GF-D8 (cell line): ENCODE measurements around the gene MARCHF9.

ENCODE experiments used
- DNase-seq: peaks from one replicate; lab custom pipeline; 2025; lab: John Stamatoyannopoulos, UW

The MARCHF9 gene

DNA sequence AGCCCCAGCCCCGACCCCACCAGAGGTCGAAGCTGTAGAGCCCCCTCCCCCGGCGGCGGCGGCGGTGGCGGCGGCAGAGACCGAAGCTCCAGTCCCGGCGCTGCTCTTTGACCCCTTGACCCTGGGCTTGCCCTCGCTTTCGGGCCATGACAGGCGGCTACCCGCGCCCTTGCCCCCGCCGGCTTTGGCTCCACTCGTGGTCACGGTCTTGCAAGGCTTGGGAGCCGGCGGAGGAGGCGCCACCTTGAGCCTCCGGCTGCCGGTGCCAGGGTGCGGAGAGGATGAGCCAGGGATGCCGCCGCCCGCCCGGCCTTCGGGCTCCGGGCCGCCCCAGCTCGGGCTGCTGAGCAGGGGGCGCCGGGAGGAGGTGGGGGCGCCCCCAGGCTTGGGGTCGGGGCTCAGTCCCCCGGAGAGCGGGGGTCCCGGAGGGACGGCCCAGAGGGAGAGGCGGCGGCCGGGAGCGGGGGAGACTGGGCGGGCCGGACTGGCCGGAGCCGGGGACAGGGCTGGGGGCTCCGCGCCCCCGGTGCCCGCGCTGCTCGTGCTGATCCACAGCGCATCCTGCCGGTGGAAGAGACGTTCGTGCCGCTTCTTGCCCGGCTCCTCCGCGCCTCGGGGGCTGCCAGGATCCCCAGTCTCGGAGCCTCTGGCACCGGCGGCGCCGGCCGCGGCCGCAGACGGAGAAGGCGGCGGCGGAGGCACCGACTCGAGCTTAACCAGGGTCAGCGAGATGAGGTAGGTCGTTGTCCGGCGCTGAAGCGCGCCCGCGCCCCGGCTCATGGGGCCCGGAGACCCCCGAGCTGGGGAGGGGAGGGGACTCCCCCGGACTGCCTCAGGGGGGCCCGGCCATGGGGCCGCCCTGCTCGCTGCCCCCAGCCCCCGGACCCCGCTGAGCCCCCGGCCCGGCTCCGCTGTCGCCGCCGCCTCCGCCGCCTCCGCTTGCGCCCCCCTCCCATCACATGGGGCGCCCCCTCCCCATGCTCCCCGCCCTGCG, 17.1 kb upstream of the MARCHF9 start:
- no peak for DNase-seq

DNA sequence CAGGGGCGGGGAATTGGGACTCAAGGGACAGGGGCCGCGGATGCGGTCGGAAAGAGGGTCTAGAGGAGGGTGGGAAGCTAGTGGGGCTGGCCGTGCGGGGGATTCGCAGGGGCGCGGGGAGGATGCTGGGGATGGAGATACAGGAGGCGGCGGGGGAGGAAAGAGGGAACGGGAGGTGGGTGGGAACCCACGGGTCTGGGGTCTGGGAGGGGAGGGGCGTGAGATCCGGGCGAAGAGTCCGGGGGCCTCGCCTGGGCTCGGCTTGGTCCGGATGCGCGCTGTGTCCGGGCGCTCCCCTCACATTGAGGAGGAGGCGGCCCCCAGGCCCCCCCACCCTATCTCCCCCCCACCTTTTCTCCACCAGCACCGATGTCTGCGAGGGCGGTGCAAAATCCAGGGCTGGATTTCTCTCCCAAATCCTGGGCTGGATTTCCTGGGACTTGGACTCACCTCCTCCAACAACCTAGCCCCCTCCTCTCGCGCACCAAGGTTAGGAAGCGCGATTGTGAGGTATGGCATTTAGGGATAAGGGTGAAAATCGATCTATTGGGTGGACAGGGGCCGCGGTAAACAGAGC, 16.2 kb upstream of the MARCHF9 start, which contains the start of gene AGAP2:
Gene AGAP2, minus strand, starts transcription at position 82 of the 577 bp plus-strand sequence. CDS start 496 bp downstream, outside the sequence.
- no peak for DNase-seq

DNA sequence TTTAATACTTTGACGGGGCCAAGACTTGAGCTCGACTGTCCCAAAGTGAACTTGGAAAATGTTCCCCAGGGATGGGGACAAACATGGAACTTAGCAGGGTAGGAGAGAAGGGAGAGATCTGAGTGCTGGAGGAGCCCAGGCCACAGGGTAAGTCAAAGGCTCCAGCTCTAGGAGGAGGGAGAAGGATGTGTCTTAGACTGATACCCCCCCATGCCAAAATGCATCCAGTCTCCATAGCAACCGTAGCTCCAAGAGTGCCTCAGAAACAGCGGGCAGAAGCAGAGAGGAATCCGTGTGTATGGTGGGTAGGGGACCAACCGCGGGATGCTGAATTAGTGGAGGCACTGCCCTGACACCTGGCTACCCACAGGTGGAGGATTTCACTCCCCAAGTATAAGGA, 15.5 kb upstream of the MARCHF9 start:
- no peak for DNase-seq

DNA sequence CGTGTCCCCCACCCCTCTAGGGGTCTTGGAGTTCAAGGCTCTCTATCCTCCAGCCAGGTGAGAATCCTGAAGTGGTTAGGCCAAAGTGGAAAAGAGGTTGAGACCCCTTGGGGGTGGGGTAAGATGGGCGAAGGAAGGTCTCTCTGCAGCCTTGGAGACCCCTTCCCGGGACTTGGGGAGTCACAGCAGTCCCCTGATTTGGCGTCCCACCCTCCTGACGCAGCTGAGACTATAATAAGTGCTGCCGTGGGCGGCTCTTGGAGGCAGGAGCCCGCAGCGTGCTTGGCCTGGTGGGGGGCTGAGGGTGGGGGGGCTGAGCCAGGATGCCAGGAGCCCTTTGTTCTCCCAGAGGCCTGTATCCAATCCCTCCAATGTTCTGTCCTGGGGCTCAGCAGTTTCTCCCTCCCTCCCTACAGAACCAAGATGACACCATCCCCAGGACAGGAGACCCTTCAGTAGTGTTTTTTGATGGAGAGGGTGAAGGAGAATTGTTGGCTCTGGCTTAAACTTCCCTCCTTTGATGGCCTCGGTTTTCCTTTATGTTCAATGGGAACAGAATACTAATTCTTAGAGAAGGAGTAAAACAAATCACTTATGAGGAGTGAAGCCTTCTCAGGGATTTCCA, 14.9 kb upstream of the MARCHF9 start:
- no peak for DNase-seq

DNA sequence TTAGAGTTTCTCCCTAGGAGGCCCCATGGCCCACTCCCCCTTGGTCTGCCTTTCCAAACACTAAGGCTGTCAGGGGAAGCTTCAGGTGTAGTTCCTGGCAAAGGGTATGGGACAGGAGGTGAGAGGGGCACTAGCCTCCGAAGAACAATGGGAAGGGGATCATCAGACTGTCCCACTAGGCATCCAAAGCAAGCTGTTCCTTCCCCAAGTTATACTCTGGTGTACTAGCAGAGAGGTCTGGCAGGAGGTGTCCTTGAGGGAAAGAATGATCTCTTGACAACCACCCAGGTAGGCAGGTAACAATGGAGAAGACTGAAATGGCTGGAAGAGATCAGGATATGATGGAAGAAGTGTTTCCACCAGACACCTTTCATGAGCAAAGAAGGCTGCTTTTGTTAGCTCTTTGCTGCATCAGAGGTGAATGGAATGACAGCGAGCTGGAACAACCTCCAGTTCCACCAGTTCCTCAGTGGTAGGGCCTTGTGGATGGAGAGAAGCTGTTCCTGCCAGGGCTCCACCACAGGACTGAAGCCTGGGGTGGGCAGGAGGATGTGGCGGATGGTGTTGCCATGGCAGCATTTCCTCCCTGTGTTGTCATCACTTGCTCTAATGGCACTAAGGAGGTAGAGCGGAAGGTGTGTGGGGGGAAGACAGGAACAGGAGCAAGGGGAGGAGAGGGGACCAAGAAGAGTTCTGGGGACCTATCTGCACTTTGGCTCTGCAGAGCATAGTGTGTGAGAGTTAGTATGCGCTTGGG, 14.1 kb upstream of the MARCHF9 start:
- DNase-seq = peak; percentile 76

DNA sequence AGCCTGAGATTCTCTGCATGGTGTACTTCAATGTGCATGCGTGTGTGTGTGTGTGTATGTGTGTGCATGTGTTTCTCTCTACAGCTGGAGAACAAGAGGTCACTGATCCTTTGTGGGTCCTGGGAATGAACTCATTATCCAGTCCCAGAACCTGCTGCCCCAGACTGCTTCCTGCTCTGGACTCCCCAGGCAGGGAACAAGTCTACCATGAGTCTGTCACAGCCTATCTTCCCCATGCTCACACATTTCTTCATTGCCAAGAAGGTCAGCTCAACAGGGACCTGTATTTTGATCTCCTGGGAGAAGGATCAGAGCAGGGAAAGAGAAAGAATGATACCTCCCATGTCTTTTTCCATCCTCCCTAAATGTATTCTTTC, 13.5 kb upstream of the MARCHF9 start:
- no peak for DNase-seq

DNA sequence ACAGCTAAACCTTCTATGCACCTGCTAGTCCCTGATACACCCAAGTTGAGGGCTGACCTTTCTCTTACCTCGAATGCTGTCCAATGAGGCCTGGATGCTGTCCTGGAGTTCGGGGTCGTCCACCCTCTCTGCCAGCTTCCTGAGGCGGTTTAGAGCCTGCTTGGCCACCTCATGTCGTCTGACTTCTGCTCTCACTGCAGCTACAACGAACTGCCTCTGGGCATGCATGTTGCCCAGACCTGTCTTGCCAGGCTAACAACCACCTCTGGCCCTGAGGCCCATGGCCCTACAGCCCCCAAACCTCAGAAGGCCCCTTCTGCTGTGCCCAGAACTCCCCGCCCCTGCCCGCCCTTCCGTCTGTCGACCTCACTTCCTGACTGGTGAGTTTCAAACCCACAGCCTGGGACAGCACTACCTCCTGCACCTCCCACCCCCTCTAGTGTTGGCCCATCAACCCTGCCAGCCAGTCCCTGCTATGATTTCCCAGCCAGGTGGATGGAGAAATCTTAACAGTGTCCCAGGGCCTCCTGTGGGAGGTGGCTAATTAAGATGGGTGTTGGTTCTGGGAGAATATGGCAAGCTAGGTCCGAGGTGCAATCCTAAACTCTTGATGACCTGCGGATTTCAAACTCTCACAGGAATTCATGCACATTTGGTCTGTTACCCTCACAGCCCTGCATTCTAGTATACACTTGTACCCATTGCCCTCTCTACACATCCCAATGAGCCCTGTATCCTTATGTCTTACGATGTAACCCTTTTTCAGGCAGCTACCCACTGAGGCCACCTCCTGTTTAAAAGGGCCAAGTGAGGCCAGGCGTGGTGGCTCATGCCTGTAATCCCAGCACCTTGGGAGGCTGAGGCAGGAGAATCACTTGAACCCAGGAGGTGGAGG, 12.8 kb upstream of the MARCHF9 start:
- DNase-seq = peak; percentile 48

DNA sequence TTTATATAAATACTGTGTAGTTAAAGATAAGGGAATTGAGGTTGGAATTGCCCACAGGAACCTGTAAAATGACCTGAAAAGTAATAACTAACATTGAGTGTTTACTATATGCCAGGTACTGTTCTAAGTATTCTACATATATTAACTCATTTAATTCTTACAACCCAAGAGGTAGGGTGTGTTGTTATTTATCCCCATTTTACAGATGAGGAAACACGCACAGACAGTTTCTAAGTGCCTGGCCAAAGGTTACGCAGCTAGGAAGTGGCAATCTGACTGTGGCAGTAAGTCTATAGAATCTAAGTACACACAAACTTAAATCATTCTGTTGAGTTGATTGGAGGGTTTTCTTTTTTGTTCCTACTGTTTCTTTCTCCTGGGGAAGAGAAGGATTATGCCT, 11.1 kb upstream of the MARCHF9 start:
- DNase-seq = no peak

DNA sequence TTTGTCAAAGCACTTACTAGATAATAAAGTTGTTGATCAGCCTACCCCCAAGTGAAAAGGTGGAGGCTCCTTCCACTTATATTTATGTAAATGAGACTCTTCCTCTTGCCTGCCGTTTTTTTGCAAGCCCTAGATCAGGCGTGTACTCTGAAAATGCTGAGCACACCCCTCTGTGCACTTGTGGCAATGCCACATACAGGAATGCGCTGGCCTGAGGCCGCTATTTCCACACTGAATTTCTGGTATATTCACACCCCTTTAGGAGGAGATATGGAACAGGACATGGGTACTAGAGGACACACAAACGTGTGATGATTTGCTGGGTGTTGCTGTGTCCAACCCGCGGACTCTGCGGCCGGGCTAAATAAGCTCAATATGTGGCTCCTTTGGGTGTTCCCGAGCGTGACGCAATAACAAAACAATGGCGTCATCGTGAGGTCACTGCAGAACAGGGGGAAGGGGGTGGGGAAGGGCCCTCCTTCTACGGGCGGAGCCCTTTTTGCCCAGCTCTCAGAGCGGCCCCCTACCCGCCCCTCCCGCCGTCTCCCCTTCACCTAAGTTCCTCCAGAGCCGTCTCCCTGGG, 10.6 kb upstream of the MARCHF9 start:
- peak; percentile 63 for DNase-seq

DNA sequence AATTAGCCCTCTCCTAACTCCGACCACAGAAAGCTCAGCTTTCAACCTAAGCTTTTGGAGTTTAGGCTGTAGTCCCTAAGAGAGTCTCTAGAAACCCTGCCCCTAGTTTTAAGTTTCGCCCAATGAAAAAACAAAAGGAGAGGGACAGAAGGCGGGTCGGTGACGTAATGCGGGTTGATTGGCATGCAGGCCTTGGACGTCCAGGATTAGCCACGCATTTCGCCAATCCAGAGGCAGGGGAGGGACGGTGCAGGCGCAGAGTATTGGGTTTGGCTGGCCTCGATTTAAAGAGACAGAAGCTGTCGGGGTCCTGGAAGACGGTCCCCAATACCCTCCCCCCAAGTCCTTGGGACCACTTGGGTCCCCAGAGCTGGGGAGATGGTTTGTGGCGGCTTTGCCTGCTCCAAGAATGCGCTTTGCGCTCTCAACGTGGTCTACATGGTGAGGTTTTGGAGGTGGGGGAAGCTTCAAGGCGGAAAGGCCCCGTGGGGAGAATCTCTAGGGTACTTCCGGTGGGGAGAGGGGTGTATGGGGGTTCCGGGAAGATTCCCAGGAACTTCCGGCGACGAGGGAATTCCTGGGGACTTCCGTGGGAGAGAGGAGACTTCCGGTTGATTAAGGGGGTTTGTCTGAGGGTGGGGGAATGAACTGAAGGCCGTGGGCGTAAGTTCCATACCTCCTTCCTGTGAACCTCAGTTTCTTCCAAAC, 10.0 kb upstream of the MARCHF9 start, which contains the start of gene TSPAN31:
Gene TSPAN31, plus strand, starts transcription at position 263 of the 708 bp plus-strand sequence. Its CDS starts 116 bp downstream, at position 379.
- DNase-seq = peak; percentile 96

DNA sequence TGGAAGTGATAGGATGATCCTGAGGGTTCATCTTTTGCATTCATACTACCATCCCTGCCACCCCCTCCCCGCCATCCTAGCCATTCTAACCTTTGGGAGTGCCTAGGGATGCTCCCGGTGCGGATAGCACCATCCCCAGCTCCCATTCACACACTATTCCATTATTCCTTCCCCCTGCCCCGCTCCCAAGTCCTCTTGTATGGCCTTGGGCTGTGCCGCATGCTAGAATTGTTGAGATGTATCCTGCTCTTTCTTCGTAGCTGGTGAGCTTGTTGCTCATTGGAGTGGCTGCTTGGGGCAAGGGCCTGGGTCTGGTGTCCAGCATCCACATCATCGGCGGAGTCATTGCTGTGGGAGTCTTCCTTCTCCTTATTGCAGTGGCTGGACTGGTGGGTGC, 9.4 kb upstream of the MARCHF9 start:
- no peak for DNase-seq

DNA sequence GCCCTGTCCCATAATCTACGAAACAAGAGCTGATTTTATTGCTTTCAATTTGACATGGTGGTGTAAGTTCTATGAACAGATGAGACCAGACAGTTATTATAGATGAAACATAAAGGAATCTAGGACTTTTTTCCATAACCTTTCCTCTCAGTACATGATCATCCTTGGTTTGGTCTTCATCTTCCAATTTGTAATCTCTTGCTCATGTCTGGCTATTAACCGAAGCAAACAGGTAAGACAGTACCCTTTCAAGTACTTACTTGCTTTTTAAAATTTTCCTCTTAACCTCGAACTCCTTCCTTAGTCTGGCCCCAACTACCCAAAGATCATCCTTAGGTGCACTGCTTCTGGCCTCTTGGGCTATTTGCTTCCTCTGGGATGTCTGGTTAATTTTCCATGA, 8.9 kb upstream of the MARCHF9 start:
- no peak for DNase-seq

DNA sequence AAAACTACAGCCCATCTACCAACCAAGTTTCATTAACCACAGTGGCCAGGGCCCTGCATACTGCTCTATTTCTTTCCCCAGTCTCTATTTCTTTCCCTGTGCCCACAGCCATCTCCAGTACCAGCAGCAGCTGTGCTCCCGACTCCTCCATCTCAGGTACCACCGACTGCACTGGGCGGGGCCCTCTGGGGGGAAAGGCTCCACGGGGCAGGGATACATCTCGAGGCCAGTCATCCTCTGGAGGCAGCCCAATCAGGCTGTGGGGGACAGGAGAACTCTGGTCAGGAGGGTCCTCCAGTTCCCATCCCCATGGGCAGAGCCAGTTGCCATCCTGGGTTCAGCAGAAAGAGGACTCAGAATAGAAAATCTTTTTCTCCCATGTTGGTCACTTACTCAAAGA, 5.8 kb upstream of the MARCHF9 start:
- no peak for DNase-seq

DNA sequence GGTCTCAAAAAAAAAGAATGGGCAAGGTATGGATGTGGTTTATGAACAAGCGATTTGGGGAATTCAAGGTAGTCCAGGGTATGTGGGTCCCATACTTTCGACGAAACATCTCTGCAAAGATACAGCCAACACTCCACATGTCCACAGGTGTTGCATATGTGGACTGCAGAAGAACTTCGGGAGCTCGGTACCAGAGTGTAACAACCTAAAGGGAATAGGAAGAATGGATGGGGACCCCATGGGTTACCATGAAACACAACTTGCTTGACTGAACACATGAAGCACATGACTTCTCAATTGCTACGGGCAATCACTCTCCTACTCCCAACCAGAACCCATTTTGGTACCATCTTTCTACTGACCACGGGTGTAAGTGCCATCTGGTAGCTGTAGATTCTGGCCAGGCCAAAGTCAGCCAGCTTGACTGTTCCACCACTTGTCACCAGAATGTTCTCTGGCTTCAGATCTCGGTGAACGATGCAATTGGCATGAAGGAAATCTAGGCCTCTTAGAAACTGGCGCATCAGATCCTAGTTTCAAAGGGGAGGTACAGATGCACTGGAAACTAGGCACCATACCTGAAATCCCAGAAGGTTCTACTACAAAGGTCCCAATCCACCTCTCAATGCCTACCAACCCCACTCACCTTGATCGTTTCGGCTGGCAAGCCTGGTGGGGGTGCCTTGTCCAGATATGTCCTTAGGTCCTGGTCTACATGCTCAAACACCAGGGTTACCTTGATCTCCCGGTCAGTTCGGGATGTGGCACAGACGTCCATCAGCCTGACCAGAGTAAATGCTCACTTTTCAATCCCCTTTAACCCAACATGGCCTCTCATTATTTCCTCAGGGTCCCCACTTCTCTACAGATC, 4.1 kb upstream of the MARCHF9 start:
- DNase-seq = no peak

DNA sequence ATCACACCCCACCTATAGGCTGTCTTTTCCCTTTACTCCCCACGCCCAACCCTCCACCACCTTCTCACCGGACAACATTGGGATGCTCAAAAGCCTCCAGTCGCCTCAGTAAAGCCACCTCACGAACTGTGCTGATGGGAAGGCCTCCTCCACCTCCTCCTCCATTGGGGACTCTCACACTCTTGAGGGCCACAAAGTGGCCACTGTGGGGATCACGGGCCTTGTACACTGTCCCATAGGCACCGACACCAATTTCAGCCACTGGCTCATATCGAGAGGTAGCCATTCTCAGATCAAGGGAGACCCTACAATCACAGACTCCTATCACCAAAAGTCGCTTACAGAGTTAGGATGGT, 3.5 kb upstream of the MARCHF9 start:
- DNase-seq = no peak

DNA sequence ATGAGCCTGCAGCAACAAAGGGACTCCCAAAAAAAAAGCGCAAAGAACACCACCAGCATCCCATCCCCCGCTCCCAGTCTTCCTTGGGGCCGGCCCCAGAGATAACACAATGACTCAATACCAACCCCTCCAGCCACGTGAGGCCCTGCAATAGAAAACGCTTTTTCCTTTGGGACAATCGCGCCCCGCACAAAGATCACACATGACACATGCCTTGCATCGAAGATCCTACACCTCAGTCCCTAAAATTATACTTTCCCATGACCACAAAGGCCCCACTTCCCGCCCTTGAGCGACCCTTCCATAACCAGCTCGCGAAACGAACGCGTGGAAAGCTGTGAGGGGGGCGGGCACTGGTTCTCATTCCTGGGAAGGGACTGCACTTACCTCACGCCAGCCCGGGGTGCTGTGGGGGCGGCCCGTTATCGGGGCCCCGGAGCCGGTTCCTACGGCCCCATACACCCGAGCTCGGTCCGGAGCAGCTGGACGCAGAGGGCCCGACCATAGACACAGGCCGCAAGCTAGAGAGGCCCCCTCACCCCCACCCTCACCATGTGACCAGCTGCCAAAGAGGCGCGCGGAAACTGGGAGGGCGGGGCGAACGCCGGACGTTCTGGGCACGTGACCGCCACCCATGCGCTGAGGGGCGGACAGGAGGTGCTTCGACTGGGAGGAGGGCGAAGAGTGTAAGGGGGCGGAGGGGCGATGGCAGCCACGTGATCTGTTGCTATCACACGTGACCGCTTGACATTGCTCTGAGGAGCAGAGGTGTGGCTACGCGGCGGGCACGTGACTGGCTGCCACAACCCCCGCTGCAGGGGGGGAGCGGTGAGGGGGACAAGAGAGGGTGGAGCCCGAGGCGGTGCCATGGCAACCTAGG, 2.9 kb upstream of the MARCHF9 start, which contains the start of gene CDK4:
Gene CDK4, minus strand, starts transcription at position 523 of the 880 bp plus-strand sequence. CDS start 593 bp downstream, outside the sequence.
- DNase-seq = peak; percentile 99

DNA sequence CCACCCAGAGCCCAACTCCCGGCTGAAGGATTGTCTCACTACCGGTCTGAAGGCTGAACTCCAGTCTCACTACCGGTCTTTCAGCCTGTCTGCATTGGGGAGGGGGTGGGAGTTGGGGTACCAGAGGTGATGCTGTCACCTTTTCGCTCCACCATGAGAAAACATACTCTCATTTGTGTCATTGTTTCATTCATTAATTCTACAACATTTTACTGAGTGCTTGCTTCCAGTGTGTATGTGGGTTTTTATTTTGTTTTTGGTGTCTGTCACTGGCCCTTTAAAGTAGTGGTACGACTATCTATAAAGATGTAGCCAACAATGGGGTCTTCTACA, 2.3 kb upstream of the MARCHF9 start:
- DNase-seq = no peak

DNA sequence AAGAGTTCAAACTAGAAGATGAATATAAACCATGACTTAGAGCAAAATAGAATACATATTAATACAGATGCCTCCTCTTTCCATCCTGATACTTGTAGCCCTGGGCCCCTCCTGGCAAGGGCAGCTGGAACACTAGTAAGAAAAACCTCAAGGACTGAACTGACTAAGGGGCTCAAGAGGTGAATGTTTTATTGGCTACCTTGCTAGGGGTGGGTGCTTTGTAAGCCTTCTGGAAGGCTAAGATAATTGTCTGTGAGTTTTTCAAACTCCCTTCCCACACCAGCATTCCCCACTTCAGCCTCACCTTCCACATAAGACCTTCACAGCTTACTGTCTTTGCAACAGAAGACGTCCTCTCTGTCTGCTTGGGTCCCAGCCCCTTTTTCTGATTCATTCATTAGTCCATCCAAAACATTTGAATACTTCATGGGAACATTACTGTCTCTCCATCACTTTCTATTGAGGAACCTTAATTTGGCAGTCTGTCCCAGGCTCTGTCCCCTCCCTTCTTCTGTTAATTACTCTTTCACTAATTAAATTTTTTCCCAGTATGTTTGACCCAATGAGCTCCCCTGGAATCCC, 1.1 kb upstream of the MARCHF9 start:
- DNase-seq = no peak
